Hepatocyte (in vitro differentiated cells): ENCODE data around the gene USP48.

Experiments
- CTCF ChIP-seq: fragments of 200-600 bp; sonication (generic); IDR thresholded peaks from 2 replicates; pipeline ENCODE4 v1.5.1; 2016; ENCODE audit warnings: antibody characterized with exemption, mild to moderate bottlenecking; ENCODE audit not compliant: poor library complexity
- EZH2 ChIP-seq: fragments of 200-600 bp; sonication (generic); IDR thresholded peaks from 2 replicates; pipeline ENCODE4 v1.6.1; 2016; ENCODE audit warnings: antibody characterized with exemption, mild to moderate bottlenecking, borderline replicate concordance
- EZH2phosphoT487 ChIP-seq: fragments of 200-600 bp; sonication (generic); IDR thresholded peaks from one replicate; pipeline ENCODE4 v1.6.1; 2018; ENCODE audit warnings: antibody characterized with exemption, mild to moderate bottlenecking, low read depth, moderate library complexity; ENCODE audit not compliant: unreplicated experiment, severe bottlenecking

- TF ChIP-seq EZH2phosphoT487: no peak
- no peak for TF ChIP-seq CTCF
- no peak for TF ChIP-seq EZH2
Observed at GRCh38 chr1:21648791-21649190, 134.2 kb downstream of the USP48 start.
